ENCODE measurements around the gene CCDC148. TPM values are rescaled to one million over a fixed set of nuclear protein-coding genes. Genes with fewer than 3 reads are reported as not detected.
"Not testable (repeated sequence)": the region's sequence is repeated elsewhere in the genome, so short reads cannot be mapped to it uniquely, and the experiment has no call there.

CCDC148 gene
- total RNA-seq, 4 donors from 2014 or later = 0.66 TPM; not detected in 3

GRCh38 chr2:158315000-158315399 is 141.6 kb downstream of the CCDC148 start:
- DNase-seq = no peak
- in situ Hi-C loops (cut with MboI; ENCODE audit: low sequenced_read_pairs in 4 of 4) (no loop called here), intact Hi-C loops (cut with DNase I; ENCODE audit: low total_unique reads) (no loop called here)
- Histone ChIP-seq H3K4me1 (no peaks in the 10 kb centered on the region), H3K27me3 (no peaks in the 10 kb centered on the region), H3K9me3 (no peaks in the 10 kb centered on the region), H3K4me3 (no peak overlapping the region), H3K36me3 (no peaks in the 10 kb centered on the region), H3K27ac (no peak overlapping the region)
- TF ChIP-seq CTCF (IDR thresholded peaks at IDR 0.05 in 4 of 5, conservative IDR thresholded peaks at IDR 0.05 in 1 of 5) (no peak), POLR2A (IDR thresholded peaks at IDR 0.05) (no peak)
- no peak for ATAC-seq

GRCh38 chr2:158313734-158314133 is 142.8 kb downstream of the CCDC148 start:
- Histone ChIP-seq H3K36me3 (no peaks in the 10 kb centered on the region), H3K9me3 (no peaks in the 10 kb centered on the region), H3K4me3 (no peak overlapping the region), H3K4me1 (no peaks in the 10 kb centered on the region), H3K27ac (no peak overlapping the region), H3K27me3 (no peaks in the 10 kb centered on the region)
- in situ Hi-C loops (cut with MboI; ENCODE audit: low sequenced_read_pairs in 4 of 4) (no loop called here), intact Hi-C loops (cut with DNase I; ENCODE audit: low total_unique reads) (no loop called here)
- no peak for DNase-seq
- ATAC-seq = no peak
- TF ChIP-seq CTCF (IDR thresholded peaks at IDR 0.05 in 4 of 5, conservative IDR thresholded peaks at IDR 0.05 in 1 of 5) = no peak
- TF ChIP-seq POLR2A (IDR thresholded peaks at IDR 0.05) = no peak

- Histone ChIP-seq H3K4me3 (no peak overlapping the region), H3K4me1 (no peaks in the 10 kb centered on the region), H3K27me3 (no peaks in the 10 kb centered on the region), H3K36me3 (no peaks in the 10 kb centered on the region), H3K27ac (no peak overlapping the region), H3K9me3 (no peaks in the 10 kb centered on the region)
- TF ChIP-seq CTCF (IDR thresholded peaks at IDR 0.05 in 4 of 5, conservative IDR thresholded peaks at IDR 0.05 in 1 of 5) (no peak), POLR2A (IDR thresholded peaks at IDR 0.05) (no peak)
- no peak for DNase-seq
- in situ Hi-C loops (cut with MboI; ENCODE audit: low sequenced_read_pairs in 4 of 4) (no loop called here), intact Hi-C loops (cut with DNase I; ENCODE audit: low total_unique reads) (no loop called here)
- ATAC-seq = no peak
Measured at GRCh38 chr2:158312981-158313380, 143.6 kb downstream of the CCDC148 start.

- not testable (repeated sequence) for H3K36me3 ChIP-seq, ATAC-seq, DNase-seq
Measured at GRCh38 chr2:158310407-158310806, 146.1 kb downstream of the CCDC148 start.

GRCh38 chr2:158305501-158305900 is 151.1 kb downstream of the CCDC148 start:
- H3K36me3 ChIP-seq = no peaks in the 10 kb centered on the region
- no peaks in the 10 kb centered on the region for H3K27me3 ChIP-seq
- ATAC-seq = no peak
- TF ChIP-seq POLR2A (IDR thresholded peaks at IDR 0.05) (no peak), CTCF (IDR thresholded peaks at IDR 0.05 in 4 of 5, conservative IDR thresholded peaks at IDR 0.05 in 1 of 5) (no peak)
- intact Hi-C loops (cut with DNase I; ENCODE audit: low total_unique reads) = no loop called here
- H3K4me1 ChIP-seq = no peaks in the 10 kb centered on the region
- H3K4me3 ChIP-seq = no peak overlapping the region
- no peak for DNase-seq
- no peaks in the 10 kb centered on the region for H3K9me3 ChIP-seq
- no peak overlapping the region for H3K27ac ChIP-seq
- in situ Hi-C loops (cut with MboI; ENCODE audit: low sequenced_read_pairs in 4 of 4) = no loop called here

More at GRCh38 chr2:158310407-158310806, 146.1 kb downstream of the CCDC148 start:
- intact Hi-C loops (cut with DNase I; ENCODE audit: low total_unique reads); H3K4me3 ChIP-seq; H3K4me1 ChIP-seq; H3K27me3 ChIP-seq; H3K27ac ChIP-seq; H3K9me3 ChIP-seq; in situ Hi-C loops (cut with MboI; ENCODE audit: low sequenced_read_pairs in 4 of 4): not testable (repeated sequence)
